Smooth muscle cell (in vitro differentiated cells): ENCODE measurements around the gene CCNB1. TPM values are rescaled to one million over a fixed set of nuclear protein-coding genes. Genes with fewer than 3 reads are reported as not detected.

ENCODE experiments used
- DNase-seq: peaks from one replicate; lab custom pipeline; 2025; ENCODE audit not compliant: unreplicated experiment; lab: John Stamatoyannopoulos, UW
- H2AFZ ChIP-seq: fragments of 200-600 bp; sonication (generic); 2 replicates; pipeline ENCODE4 v1.6.0; 2016; ENCODE audit warnings: antibody characterized with exemption, low read depth, mild to moderate bottlenecking
- H3F3A ChIP-seq: fragments of 200-600 bp; sonication (generic); 2 replicates; pipeline ENCODE4 v1.6.0; 2017; ENCODE audit warnings: antibody characterized with exemption, low read depth
- H3K27ac ChIP-seq: fragments of 200-600 bp; sonication (generic); 2 replicates; pipeline ENCODE4 v1.5.1; 2016; ENCODE audit warnings: low read depth, mild to moderate bottlenecking
- H3K27me3 ChIP-seq: fragments of 200-600 bp; sonication (generic); 2 replicates; pipeline ENCODE4 v1.6.1; 2016; ENCODE audit warnings: low read depth, mild to moderate bottlenecking
- H3K36me3 ChIP-seq: fragments of 200-600 bp; sonication (generic); 2 replicates; pipeline ENCODE4 v1.5.1; 2016; ENCODE audit warnings: low read depth
- H3K4me1 ChIP-seq: fragments of 200-600 bp; sonication (generic); 2 replicates; pipeline ENCODE4 v1.5.1; 2016; ENCODE audit warnings: low read depth
- H3K4me2 ChIP-seq: fragments of 200-600 bp; sonication (generic); 2 replicates; pipeline ENCODE4 v1.6.0; 2016; ENCODE audit warnings: mild to moderate bottlenecking
- H3K4me3 ChIP-seq: fragments of 200-600 bp; sonication (generic); 2 replicates; pipeline ENCODE4 v1.5.1; 2016; ENCODE audit warnings: mild to moderate bottlenecking
- H3K79me2 ChIP-seq: fragments of 200-600 bp; sonication (generic); 2 replicates; pipeline ENCODE4 v1.6.0; 2016; ENCODE audit warnings: low read depth, mild to moderate bottlenecking
- H3K9ac ChIP-seq: fragments of 200-600 bp; sonication (generic); 2 replicates; pipeline ENCODE4 v1.6.0; 2016; ENCODE audit warnings: low read depth
- H3K9me3 ChIP-seq: fragments of 200-600 bp; sonication (generic); replicated peaks from 2 replicates; pipeline ENCODE4 v1.5.1; 2016; ENCODE audit warnings: low read depth
- H4K20me1 ChIP-seq: fragments of 200-600 bp; sonication (generic); 2 replicates; pipeline ENCODE4 v1.6.0; 2016; ENCODE audit warnings: low read depth
- WGBS: methylation state at CpG from one replicate; pipeline ENCODE4 v1.1.7; 2016; ENCODE audit warnings: low lambda C conversion rate; 5-methylcytosine and 5-hydroxymethylcytosine counted together
- polyA plus RNA-seq: library from polyadenylated mRNA; unstranded; fragments of >200 nt; fragmentation: Nextera tagmentation; extraction: Ambion mirVana; gene quantifications from 2 replicates; pipeline ENCODE4 v1.2.1, GENCODE V29; 2016
- total RNA-seq: library from RNA; depleted of rRNA; stranded (reverse); fragments of >200 nt; gene quantifications from 2 replicates; pipeline ENCODE4 v1.2.3, GENCODE V29; 2014
- TF ChIP-seq, protein P1 (sequence below): fragments of 200-600 bp; sonication (generic); IDR thresholded peaks from 2 replicates; pipeline ENCODE4 v1.5.1; 2017; ENCODE audit warnings: borderline replicate concordance, mild to moderate bottlenecking, antibody characterized with exemption; ENCODE audit not compliant: insufficient read depth, poor library complexity, severe bottlenecking

The CCNB1 gene
- total and polyA plus RNA-seq, 2 experiments from 2014 or later, result 28.5 to 36.8 TPM

DNA sequence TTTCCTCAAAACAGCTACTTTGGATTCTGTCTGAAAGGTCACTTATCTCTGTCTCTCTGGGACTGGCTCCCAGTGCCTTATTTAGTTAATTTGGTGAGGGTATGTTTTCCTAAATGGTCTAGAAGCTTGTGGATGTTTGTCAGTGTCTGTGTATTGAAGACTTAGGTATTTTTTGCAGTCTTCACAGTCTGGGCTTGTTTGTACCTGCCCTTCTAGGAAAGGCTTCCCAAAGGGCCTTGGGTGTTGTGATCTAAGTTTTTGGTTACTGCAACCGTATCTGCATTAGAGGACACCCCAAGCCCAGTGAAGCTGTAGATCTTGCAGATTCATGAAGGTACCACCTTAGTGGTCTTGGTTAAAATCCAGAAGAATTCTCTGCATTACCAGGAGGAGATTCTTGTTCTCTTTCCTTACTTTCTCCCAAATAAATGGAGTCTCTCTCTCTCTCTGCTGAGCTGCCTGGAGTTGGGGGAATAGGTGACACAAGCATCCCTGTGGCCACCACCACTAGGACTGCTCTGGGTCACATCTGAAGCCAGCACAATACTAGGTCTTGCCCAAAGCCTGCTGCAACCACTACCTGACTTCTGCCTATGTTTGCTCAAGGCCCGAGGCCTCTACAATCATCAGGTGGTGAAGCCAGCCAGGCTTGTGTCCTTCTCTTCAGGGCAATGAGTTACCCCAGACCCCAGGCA, 17.8 kb upstream of the CCNB1 start:
- Histone ChIP-seq H3K4me1 (no peaks in the 10 kb centered on the region), H2AFZ (no peak overlapping the region), H3K27me3 (no peaks in the 10 kb centered on the region), H3K9ac (no peak overlapping the region), H3K27ac (no peak overlapping the region), H3K79me2 (no peaks in the 10 kb centered on the region), H3K36me3 (no peaks in the 10 kb centered on the region), H3K4me3 (no peak overlapping the region), H3K9me3 (no peaks in the 10 kb centered on the region), H3F3A (no peaks in the 10 kb centered on the region), H4K20me1 (no peaks in the 10 kb centered on the region), H3K4me2 (no peak overlapping the region)
- TF ChIP-seq, protein P1, sequence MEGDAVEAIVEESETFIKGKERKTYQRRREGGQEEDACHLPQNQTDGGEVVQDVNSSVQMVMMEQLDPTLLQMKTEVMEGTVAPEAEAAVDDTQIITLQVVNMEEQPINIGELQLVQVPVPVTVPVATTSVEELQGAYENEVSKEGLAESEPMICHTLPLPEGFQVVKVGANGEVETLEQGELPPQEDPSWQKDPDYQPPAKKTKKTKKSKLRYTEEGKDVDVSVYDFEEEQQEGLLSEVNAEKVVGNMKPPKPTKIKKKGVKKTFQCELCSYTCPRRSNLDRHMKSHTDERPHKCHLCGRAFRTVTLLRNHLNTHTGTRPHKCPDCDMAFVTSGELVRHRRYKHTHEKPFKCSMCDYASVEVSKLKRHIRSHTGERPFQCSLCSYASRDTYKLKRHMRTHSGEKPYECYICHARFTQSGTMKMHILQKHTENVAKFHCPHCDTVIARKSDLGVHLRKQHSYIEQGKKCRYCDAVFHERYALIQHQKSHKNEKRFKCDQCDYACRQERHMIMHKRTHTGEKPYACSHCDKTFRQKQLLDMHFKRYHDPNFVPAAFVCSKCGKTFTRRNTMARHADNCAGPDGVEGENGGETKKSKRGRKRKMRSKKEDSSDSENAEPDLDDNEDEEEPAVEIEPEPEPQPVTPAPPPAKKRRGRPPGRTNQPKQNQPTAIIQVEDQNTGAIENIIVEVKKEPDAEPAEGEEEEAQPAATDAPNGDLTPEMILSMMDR, result no peak
- 87% methylated on average over 2 of the region's 2 CpGs for WGBS
- no peak for DNase-seq

DNA sequence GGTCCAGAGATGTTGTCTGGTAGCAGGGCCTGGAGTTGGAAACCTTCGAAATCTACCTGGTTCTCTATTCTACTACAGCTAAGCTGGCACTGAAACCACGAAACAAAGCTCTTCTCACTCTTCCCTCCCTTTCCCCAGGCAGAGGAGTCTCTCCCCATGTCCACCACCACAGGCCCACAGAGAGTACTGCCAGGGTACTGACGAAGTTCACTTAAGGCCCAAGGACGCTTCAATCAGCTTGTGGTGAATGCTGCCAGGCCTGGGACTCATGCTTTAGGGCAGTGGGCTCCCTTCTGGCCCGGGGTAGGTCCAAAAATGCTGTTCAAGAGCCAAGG, 17.3 kb upstream of the CCNB1 start:
- Histone ChIP-seq H2AFZ (no peak overlapping the region), H3F3A (no peaks in the 10 kb centered on the region), H3K9me3 (no peaks in the 10 kb centered on the region), H3K9ac (no peak overlapping the region), H3K27ac (no peak overlapping the region), H3K36me3 (no peaks in the 10 kb centered on the region), H3K4me3 (no peak overlapping the region), H3K79me2 (no peaks in the 10 kb centered on the region), H3K4me1 (no peaks in the 10 kb centered on the region), H3K27me3 (no peaks in the 10 kb centered on the region), H4K20me1 (no peaks in the 10 kb centered on the region), H3K4me2 (no peak overlapping the region)
- TF ChIP-seq, protein P1, result no peak
- WGBS, result 96% methylated on average over 5 of the region's 5 CpGs
- DNase-seq, result no peak

DNA sequence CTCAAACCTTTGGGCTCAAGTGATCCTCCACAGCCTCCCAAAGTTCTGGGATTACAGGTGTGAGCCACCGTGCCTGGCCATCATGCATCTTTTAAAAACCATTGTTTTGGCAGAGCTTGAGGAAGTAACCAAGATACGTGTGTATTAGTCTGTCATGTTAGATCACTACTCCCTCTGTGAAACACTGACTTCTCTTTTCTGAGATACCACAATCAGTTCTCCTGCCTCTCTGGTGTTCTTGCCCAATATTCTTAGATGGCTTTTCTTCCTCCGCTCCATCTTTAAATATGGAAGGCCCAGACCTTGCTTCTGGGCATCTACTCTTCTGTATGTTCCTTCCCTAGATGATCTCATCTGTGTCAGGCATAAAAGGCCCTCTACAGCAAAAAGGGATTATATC, 14.2 kb upstream of the CCNB1 start:
- WGBS, result 98% methylated on average over 3 of the region's 3 CpGs
- no peak for DNase-seq
- Histone ChIP-seq H3K4me2 (no peak overlapping the region), H4K20me1 (no peaks in the 10 kb centered on the region), H3K9me3 (no peaks in the 10 kb centered on the region), H3K79me2 (no peaks in the 10 kb centered on the region), H3K4me1 (no peaks in the 10 kb centered on the region), H2AFZ (no peak overlapping the region), H3K9ac (no peak overlapping the region), H3K36me3 (no peaks in the 10 kb centered on the region), H3F3A (no peaks in the 10 kb centered on the region), H3K27me3 (no peaks in the 10 kb centered on the region), H3K4me3 (no peak overlapping the region), H3K27ac (no peak overlapping the region)
- TF ChIP-seq, protein P1, result no peak

DNA sequence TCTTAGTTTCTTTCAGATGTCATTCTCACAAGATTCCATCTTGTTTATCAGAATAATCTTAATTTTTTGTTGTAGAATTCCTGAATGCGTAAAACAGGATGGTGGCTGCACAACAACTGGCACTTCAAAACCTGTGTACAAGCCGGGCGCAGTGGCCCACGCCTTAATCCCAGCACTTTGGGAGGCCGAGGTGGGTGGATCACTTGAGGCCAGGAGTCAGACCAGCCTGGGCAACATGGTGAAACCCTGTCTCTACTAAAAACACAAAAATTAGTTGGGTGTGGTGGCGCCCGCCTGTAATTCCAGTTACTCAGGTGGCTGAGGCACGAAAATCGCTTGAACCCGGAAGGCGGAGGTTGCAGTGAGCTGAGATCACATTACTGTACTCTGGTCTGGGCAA, 10.5 kb upstream of the CCNB1 start:
- no peaks in the 10 kb centered on the region for H4K20me1 ChIP-seq
- DNase-seq, result no peak
- H3K9ac ChIP-seq, result no peak overlapping the region
- no peaks in the 10 kb centered on the region for H3K9me3 ChIP-seq
- no peak overlapping the region for H3K4me3 ChIP-seq
- no peak overlapping the region for H3K4me2 ChIP-seq
- H3F3A ChIP-seq, result no peaks in the 10 kb centered on the region
- 97% methylated on average over 11 of the region's 11 CpGs for WGBS
- H2AFZ ChIP-seq, result no peak overlapping the region
- TF ChIP-seq, protein P1, result no peak
- no peak overlapping the region for H3K27ac ChIP-seq
- no peaks in the 10 kb centered on the region for H3K36me3 ChIP-seq
- H3K27me3 ChIP-seq, result no peaks in the 10 kb centered on the region
- no peaks in the 10 kb centered on the region for H3K79me2 ChIP-seq
- no peaks in the 10 kb centered on the region for H3K4me1 ChIP-seq
